Stimulated activated CD8-positive, alpha-beta memory T cell treated with anti-CD3 and anti-CD28 coated beads, Interleukin-7, amount 100 ng/mL, for 4 hours (primary cell): ENCODE data around the gene SORBS2.
"Not testable (repeated sequence)": the region's sequence is repeated elsewhere in the genome, so short reads cannot be mapped to it uniquely, and the experiment has no call there.

Source experiments
- DNase-seq, 2 donors: peaks; one replicate each; pipeline ENCODE4 v3.0.0-alpha.2; 2020; ENCODE audit warnings: low read depth in 2 of 2

SORBS2 gene

DNA sequence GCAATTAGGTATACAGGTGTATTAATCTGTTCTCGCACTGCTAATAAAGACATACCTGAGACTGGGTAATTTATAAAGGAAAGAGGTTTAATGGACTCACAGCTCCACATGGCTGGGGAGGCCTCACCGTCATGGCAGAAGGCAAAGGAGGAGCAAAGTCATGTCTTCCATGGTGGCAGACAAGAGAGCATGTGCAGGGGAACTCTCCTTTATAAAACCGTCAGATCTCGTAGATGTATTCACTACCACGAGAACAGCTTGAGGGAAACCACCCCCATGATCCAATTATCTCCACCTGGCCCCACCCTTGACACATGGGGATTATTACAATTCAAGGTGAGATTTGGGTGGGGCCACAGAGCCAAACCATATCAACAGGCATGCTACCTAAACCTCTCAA is 97.5 kb downstream of the SORBS2 start:
- DNase-seq, result not testable (repeated sequence)

DNA sequence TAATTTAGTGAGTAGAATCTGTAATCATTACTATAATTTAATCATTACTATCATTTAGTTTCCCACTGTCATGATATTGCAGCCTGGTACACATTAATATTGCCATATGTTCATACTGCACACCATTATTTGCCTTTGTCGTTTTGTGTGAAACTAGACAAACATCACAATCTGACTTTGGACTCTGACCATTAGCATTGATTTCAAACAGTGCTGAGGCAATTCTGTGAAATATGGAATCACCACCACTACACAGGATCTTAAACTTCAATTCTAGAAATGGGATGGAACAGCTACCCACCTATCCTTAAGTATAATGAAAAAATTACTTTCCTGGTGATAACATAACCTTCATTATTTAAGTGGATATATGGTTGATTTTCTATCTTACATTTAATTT is 98.3 kb downstream of the SORBS2 start:
- no peak for DNase-seq

DNA sequence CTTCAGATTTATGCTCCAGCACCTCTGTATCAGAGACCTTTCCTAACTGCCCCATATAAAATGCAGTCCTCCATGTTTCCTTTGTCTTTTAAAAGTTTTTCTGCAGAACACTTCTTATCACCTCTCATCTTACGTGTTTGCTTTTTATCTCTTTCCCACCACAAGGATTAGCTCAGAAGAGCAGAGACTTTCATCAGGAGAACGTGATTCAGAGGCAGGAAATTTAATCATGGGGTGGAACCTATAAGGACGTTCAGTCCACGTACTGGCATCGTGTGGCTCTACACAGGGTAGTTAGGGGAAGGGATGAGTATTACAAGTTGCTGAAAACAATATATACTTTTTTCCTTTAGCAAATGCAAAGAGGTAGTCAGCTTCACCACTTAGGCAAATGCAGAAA is 98.7 kb downstream of the SORBS2 start:
- DNase-seq, result no peak

- no peak for DNase-seq
Measured at GRCh38 chr4:185712350-185713024, 99.5 kb downstream of the SORBS2 start.

DNA sequence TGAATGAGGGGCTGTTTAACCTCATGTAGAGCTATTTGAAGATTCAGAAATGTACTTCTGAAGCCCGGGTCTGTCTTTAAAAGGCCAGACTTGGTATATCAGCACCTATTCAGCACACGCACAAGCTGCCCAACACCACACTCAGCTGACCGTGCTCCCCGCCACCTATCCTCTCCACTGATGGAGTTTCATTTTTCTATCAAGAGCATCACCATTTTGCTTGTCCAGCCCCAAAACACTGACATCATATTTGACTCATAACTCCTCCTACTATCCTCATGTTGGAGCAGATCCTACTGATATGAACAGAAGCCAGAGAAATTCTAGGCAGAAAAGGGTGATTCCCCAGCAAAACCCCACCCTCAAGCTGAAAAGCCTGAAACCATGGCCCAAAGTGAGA is 100.3 kb downstream of the SORBS2 start:
- no peak for DNase-seq

DNA sequence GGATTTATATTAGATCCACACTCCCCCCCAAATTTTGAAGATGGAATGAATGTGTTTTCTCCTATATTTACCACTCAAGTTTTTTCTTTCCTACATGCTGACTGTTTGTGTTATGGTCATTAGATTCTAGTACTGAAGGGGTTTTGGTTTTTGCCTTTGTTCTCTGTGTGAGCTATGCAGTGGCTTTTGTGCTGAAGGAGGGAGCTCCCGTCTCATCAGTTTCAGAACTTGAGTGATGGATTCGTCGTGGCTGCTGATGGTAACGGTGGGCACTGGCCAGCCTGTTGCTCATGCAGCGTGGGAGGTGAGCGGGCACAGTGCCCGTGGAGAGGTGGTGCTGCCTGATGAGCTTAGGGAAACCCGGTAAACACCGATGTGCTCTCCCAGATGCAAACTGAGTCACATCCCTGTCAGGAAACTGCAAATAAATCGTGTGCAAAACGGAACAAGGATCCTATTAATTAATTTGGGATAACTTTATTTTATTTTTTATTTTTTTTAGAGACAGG is 101.5 kb downstream of the SORBS2 start:
- no peak for DNase-seq

DNA sequence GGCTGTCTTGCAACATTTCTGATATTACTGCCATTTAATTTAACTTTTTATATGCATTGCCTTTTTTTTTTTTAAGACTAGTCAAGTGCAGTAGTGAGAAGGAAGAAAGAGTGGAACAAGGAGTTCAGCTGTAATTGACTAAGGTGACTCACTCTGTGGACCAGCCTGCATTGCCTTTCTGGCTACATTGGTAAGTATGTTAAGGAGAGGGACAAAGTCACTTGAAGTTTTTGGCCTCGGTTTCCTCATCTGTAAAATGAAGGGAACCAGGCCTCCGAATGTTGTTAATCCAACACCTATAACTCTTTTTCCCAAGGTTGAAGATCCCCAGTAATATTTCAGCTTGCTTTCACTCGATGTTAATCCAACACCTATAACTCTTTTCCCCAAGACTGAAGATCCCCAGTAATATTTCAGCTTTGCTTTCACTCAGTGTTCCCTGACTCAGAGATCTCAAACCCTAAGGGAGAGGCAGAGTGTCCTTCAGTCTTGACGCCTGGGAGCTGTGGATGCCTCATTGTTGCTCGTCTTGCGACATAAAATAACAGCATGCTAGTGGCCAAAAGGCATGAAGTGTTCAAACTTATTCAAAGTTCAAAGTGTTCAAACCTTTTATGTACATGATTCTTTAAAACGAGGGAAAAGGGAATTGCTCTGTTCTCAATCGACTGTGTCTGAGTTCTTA is 102.0 kb downstream of the SORBS2 start:
- no peak for DNase-seq

DNA sequence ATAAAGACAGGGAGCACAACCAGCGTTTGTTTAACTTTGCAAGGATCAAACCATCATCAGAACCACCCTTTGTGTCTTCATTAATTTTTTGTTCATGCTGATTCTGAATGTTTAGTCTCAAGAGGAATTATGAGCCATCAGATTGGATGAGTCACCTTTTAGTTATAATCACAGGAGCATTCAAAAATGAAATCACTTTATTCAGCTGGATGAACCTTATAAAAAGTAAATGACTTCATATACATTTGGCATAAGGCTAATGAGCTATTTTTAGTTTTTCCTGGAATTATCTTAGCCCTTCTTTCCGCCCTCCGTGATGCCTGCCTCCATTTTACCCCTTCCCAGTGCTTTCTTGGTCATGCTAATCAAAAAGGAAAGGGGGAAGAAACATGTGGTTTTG is 103.6 kb downstream of the SORBS2 start:
- no peak for DNase-seq

GRCh38 chr4:185707622-185708021 is 104.4 kb downstream of the SORBS2 start:
- not testable (repeated sequence) for DNase-seq

GRCh38 chr4:185702147-185702663 is 109.8 kb downstream of the SORBS2 start:
- DNase-seq, result no peak

- no peak for DNase-seq
Measured at GRCh38 chr4:185700630-185701029, 111.4 kb downstream of the SORBS2 start.

- DNase-seq, result no peak
Measured at GRCh38 chr4:185700048-185700447, 111.9 kb downstream of the SORBS2 start.

DNA sequence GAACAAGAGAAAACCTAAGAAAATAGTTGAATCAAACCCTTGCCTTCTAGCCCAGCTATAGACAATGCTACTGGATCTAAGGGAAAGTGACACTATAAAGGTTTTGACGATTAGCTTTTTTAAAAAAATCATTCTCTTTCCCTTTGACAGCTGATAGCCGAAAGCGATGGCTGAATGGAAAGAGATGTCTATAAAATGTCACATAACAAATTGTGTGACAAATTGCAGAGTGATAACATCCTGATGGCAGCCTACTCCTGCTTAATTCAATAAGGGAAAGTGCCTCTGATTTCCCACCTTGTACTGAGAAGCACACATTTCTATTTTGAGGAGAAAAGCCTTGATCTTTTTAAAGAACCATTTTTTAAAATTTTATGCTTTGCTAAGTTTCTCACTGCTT is 114.5 kb downstream of the SORBS2 start:
- DNase-seq, result no peak

DNA sequence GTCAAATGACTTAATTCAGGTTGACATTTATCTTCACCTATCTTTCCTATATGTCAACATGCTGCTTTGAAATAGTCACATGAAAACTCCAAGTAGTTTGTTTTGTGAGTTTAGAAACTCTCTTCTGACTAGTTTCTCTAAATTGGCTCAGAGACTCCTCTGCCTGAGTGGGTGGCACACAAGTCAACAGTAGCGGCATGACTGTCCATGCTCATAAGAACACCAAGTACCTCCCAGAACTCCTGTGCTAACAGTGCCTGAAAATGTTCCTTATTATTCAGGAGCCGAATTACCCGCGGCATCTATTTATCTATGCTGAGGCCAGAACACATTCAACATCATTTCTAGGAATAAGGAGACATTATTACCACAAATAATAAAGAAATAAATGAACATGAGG is 116.3 kb downstream of the SORBS2 start:
- DNase-seq, result no peak

DNA sequence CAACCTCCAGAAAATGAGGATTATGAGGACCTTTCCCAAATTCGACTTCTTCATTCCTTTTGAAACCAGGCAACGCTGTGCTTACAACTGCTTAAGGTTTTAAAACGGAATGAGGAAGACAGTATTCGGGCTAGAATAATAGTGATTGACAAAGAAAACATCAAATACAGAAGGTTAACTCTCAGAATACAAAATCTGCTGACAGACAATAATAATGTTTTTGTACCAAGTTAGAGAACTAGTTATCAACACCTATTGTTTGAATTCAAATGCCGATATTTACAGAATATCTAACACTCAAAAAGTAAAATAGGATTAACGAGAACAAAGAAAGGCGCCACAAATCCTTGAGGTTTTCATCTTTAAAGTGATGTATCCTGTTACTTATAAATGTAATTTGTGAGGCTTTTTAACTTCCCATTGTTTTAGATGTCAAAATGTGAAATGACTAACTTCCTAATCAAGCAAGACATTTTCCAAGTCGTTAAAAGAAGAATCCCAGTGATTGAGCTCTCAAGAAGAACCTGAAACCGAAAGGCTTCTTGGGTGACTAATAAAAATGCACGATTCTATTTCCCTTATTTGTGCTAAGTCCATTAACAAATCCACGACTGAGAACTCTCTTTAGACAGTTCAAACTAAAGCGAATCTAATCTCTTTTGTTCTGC is 118.3 kb downstream of the SORBS2 start:
- DNase-seq, result no peak

DNA sequence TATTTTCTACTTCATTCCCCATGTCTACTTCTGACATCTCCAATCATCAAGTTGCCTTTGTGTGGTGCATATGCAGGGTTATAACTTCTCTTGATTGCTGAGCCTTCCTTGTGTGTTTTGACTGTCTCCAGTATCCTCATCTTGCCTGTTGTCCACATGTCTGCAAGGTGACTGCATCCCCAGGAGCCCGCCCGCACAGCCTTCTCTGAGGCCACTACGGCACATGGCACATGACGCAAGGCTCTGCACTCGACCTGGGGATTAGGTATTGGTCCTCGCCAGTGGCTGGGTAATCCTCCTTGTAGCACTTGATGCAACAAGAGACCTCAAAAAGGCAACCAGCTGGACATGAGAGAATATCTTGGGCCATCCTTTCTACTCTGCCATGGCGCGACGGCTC is 122.6 kb downstream of the SORBS2 start:
- DNase-seq, result no peak

DNA sequence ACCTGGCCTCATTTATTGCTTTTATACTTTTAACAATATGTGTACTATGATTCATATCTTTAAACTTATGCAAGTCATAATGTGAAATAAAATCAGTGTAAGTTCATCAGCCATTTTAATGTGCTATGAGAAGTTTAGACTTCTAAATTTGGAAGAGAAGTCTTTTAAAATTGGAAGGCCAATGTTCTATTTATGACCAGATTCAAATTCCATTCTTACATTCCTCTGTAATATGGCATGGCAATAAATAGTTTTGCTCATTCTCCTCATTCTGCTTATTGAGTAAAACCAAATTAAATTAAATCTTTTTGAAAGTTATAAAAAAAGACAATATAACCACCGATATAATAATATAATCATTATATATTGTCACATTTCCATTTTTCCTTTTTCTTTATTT is 126.2 kb downstream of the SORBS2 start:
- no peak for DNase-seq

- no peak for DNase-seq
Measured at GRCh38 chr4:185683896-185684295, 128.1 kb downstream of the SORBS2 start.

GRCh38 chr4:185683222-185683621 is 128.8 kb downstream of the SORBS2 start:
- DNase-seq, result no peak

DNA sequence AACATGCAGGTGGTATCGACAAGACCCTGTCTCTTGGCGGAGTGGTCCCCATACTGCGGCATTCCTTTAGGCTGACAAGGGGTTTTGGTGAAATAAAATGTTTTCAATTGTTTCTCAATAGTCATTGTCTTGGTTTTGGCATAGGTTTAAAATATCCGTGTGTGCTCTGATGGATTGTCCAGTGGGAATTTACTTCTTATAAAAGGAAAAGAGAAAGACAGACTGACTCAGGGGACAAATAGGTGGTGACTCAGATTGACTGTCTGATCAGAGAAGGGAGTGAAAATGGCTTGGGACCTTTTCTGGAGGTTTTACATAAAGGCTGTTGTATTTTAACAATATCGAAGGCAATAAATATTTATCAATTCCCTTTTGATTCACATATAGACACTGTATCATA is 129.8 kb downstream of the SORBS2 start:
- DNase-seq, result no peak

- no peak for DNase-seq
Measured at GRCh38 chr4:185681604-185682003, 130.4 kb downstream of the SORBS2 start.

DNA sequence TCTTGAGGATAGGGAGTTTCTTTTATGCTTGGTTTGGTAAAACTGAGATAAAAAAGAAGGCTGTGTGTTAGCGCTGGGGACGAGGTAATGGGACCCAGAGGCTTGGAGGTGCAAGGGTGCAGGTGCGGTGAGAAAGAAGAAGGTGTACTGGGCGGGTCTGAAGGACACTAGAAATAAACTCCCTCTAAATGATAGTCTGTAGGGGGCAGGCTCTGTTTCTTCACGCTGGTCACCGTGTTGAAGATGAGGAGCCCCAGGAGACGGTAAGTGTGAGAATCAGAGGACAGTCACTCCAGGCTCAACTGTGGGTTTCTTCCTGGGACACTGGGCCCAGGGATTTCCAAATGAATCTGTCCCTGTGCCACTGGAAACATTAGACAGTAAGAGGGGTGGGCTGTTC is 131.4 kb downstream of the SORBS2 start:
- DNase-seq, result no peak

DNA sequence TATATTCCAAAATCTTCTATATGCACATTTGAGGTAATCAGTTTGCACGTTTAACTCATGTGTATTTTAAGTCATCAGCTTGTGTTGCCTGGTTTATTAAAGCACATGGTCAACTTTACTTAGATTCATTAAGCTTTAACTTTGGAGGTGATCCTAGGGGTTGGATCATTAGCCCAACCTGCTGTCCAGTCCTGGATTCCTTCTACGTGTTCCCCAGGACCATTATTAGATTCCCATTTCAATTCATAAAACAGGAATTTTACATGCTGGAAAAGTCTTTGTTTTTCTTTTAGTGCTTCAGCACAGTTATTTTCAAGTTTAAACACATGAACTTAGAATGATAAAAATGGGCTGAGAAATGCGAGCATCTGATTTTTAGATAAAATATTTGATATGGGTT is 132.5 kb downstream of the SORBS2 start:
- no peak for DNase-seq
